HG03066 (cell line): ENCODE measurements around the gene NUP93.
"Not testable (repeated sequence)": the region's sequence is repeated elsewhere in the genome, so short reads cannot be mapped to it uniquely, and the experiment has no call there.

Source experiments
- ATAC-seq: cut with Tn5 transposase; IDR thresholded peaks from one replicate; pipeline ENCODE4 v1.9.1; 2021; ENCODE audit warnings: low read depth; ENCODE audit not compliant: unreplicated experiment

The NUP93 gene

DNA sequence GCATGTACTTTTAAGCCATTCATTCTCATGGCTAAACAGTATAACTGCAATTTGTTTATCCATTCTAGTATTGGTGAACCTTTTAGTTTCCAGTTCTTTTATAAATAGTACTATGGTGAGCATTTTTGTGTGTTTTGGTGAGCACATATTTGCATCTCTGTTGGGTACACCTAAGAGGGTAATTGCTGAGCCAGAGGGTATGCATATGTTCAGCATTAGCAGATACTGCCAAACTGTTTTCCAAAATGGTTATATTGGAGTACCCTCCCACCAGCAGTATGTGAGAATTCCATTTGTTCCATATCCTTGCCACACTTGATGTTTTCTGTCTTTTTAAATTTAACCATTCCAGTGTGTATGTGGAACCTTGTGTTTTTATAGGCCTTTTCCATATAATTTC lies 81.0 kb downstream of the NUP93 start:
- no peak for ATAC-seq

- not testable (repeated sequence) for ATAC-seq
These were observed 81.7 kb downstream of the NUP93 start for GRCh38 chr16:56811602-56812001.

DNA sequence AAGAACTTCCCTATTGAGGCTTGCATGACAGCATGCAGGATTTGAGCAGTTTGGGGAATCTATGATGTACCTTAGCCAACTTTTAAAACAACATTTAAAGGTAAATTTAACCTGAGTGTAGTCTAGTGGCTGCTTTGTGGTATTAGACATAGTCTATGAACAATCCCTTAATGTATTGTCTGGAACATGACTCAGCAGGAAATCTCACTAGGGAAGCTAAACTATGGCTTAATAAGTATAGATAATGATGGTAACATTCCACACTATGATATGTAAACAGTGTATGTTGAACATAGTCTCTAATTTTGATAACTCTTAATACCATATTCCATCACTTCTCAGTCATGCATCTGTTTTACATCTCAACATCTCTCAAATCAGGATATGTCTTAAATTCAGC lies 83.0 kb downstream of the NUP93 start:
- no peak for ATAC-seq

GRCh38 chr16:56814537-56815432 lies 84.9 kb downstream of the NUP93 start:
- no peak for ATAC-seq

GRCh38 chr16:56815721-56816120 lies 85.8 kb downstream of the NUP93 start:
- no peak for ATAC-seq

- no peak for ATAC-seq
These were observed 87.1 kb downstream of the NUP93 start for GRCh38 chr16:56817056-56817455.

- no peak for ATAC-seq
These were observed 88.0 kb downstream of the NUP93 start for GRCh38 chr16:56817938-56818337.

GRCh38 chr16:56823081-56823733 lies 93.3 kb downstream of the NUP93 start:
- ATAC-seq = no peak

- ATAC-seq = no peak
These were observed 94.4 kb downstream of the NUP93 start for GRCh38 chr16:56824331-56824730.

GRCh38 chr16:56824804-56825203 lies 94.9 kb downstream of the NUP93 start:
- ATAC-seq = no peak

DNA sequence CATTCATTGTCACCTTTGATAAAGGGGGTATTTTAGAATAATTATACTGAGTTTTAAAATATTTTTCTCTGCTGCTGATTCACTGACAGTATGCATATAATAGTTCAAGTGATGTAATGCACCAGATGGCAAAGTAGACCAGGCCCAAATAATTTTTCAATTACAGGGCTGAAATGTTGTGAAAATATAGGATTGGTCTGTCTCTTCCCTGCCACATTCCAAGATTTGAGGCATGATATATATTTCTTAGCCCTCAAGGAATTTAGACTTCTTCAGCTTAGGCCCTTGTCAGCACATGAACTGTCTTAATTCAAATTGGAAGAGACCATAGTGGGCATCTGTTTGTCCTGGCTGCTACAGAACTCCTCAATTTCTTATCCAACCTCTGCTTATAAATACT lies 95.9 kb downstream of the NUP93 start:
- no peak for ATAC-seq

DNA sequence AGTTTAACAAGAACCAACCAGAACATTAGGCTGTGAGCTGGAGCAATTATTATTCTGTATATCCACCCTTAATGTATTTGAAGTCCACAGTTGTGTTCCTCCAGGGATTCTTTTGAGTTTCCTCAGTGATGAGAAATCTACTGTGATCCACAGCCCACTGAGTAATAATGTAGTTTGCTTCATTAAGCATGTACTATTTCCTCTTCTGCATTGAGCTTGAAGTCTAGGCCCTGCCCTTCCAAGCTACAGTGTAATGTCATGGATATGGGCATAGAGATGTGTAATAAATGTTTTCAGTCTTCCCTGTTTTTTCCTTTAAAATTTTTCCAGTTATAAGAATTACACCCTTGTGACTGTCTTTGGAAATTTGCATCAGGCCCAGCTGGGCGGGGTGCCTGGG lies 98.7 kb downstream of the NUP93 start:
- no peak for ATAC-seq

GRCh38 chr16:56830669-56831068 lies 100.7 kb downstream of the NUP93 start:
- no peak for ATAC-seq

- ATAC-seq = no peak
These were observed 102.8 kb downstream of the NUP93 start for GRCh38 chr16:56832768-56833167.

DNA sequence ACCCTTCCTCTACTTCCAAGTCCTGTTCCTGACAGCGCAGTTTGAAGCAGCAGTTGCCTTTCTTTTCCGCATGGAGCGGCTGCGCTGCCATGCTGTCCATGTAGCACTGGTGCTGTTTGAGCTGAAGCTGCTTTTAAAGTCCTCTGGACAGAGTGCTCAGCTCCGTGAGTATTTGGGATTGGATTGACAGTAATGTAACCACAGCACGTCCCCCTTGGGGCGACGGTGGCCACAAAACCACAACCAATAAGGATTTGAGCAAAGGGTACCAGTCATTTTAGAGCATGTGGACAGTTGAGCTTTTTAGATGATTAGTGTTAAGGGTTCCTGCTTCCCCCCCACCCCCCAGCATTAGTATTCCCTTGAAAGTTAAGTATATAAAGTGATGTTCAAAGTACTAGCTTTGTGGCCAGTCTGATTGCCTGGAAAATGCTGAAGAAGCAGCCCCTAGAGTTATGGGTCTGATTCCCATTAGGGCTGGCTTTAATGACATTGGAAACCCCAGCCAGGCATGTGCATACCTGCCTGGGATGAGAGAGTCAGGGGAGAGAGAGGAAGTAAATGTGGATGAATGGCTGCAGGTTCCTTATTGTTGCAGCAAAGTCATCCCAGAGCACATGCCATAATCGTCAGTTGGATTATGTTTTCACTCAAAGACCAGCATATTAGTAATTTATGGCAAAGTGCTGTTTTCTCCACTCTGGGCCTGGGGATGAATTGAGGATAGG lies 103.5 kb downstream of the NUP93 start:
- no peak for ATAC-seq

GRCh38 chr16:56835320-56835719 lies 105.4 kb downstream of the NUP93 start:
- ATAC-seq = no peak

DNA sequence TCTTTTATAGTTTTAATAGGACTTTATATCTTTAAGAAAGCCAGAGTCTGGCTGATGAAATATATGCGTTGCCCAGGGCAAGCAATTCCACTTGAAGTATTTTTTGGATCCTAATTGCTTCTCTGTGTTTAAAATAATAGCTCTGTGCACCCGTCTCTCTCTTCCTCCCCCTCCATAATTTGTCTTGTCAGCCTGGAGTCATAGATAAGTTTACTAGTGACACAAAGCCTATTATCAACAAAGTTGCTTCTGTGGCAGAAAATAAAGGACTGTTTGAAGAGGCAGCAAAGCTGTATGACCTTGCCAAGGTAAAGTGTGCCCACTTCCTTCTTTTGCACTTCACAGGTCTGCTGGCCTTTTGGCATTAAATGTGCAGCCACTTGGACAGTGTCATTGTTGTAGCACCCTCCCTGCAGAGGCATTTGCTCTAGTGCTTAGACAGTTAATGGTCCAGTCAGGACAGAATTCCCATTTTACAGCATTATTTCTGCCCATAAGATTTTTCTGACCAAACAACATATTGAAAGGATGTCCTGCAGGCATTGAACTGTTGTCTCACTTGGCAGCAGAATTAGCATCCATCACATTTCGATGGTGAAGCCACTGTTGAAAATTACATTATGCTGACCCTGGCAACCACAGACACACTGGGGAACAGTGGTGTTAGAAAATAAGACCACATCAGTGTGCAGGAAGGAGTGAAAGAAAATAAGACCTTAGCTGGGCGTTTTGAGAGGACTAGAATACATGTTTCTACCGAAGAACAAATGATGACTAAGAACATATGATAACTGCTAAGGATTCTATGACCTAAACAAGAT lies 106.7 kb downstream of the NUP93 start:
- ATAC-seq = no peak

DNA sequence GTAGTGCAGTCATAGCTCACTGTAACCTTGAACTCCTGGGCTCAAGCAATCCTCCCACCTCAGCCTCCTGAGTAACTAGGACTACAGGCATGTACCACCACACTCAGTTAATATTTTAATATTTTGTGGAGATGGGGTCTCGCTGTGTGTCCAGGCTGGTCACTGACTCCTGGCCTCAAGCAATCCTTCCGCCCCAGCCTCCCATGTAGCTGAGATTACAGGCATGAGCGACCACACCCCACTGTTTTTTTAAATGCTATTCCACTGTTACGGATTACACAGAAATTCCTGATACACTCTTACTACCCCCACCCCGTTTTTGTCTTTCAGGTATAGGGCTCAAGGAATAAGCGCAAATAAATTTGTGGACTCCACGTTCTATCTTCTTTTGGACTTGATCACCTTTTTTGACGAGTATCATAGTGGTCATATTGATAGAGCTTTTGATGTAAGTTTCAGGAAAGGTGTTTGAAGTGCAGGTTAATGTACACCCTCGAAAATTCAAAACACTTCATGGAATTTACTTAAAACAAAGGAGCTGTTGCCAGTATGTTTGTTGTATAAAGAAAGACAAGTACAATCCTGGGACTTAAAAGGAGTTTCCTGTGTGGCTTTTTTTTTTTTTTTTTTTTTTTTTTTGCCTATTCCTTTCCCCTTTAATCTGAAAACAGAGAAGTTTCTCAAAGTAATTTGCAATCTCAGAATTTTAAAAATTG lies 108.9 kb downstream of the NUP93 start:
- no peak for ATAC-seq

GRCh38 chr16:56841233-56841632 lies 111.3 kb downstream of the NUP93 start:
- ATAC-seq = no peak

DNA sequence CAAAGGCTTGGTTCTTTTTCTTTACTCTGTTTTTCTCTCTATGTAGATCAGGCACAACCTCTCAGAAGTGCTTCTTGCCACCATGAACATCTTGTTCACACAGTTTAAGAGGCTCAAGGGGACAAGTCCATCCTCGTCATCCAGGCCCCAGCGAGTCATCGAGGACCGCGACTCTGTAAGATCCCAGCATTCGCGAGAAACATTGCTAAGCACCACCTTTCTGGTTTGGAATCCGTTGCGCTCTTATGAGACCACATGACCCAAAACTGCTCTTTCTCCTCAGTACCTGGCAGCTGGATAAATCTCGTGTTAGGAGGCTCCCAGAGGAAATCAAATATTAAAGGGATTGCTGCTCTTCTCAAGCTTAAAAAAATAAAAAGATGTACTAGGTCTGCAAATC lies 111.7 kb downstream of the NUP93 start:
- no peak for ATAC-seq
